Cardiac septum (tissue), 1 donor: Measurements from ENCODE around the gene C4orf51. TPM values are rescaled to one million over a fixed set of nuclear protein-coding genes. Genes with fewer than 3 reads are reported as not detected.

Experiments used
- DNase-seq: peaks from one replicate; pipeline ENCODE4 v3.0.0-alpha.2; 2020; ENCODE audit warnings: low spot score
- intact Hi-C: fragments of 100-400 bp; cut with DNase I; formaldehyde crosslinking; loops from one replicate; pipeline ENCODE4 v1.14.0; 2022
- total RNA-seq: library from RNA; stranded (reverse); fragmentation: NEBNext Ultra II Directional; extraction: Animal tissue kit (Norgen Biotek cat#: 25700); gene quantifications from one replicate; pipeline ENCODE4 v1.2.1, GENCODE V29; 2021
- donor health status: DM: no; HTN: no; CAD: no.

Gene C4orf51
- total RNA-seq, 1 donor from 2014 or later: not detected

- intact Hi-C loops: no loop called here
- no peak for DNase-seq
Measured at GRCh38 chr4:145698507-145698906, 18.6 kb downstream of the C4orf51 start.

DNA sequence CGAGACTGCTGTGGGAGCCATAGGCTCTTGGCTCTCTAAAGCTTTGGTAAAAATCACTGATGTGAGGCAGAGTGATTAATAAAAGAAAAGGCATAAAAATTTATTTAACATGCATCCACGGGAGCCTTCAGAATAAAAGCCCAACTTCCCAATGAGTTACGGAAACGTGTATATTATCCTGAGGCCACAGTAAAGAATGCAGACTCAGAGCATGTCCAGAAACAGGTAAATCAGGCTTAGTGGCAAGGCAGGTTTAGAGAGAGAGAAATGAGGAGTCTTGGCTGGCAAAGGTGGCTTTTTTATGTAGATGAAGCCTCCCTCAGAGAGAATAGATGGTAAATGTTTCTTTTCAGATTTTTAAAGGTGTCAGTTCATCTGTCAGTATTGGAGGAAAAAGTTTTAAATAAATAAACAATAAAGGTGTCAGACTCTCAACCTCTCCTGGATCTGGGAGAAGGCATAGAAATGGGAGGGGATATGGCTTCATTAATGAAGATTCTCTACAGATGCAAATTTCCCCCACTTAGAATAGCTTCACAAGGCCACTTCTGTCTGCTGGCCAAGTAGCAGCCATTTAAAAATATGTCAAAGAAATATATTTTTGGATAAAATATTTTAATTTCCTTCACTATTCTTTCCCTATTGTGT is 24.0 kb downstream of the C4orf51 start:
- DNase-seq: no peak
- intact Hi-C loops: no loop called here

- intact Hi-C loops: no loop called here
- DNase-seq: no peak
Measured at GRCh38 chr4:145709336-145709735, 29.4 kb downstream of the C4orf51 start.

GRCh38 chr4:145709843-145710242 is 29.9 kb downstream of the C4orf51 start:
- DNase-seq: no peak
- intact Hi-C loops: no loop called here

DNA sequence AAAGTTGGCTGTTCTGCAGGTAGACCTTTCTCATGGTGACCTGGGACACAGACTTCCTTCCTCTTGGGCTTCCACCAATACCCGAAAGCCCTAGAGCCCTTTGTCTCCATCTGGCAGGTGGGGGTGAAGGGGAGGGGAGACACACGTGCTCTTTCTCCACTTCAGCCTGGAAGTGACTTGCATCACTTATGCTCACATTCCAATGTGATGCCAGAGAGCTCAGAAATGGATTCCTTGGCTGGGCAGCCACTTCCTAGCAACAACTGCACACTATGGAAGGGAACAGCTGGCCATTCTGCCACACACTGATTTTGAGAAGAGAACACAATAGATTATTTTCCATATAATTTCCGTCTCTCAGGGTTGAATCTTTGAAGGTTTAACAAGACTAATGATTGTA is 36.3 kb downstream of the C4orf51 start:
- DNase-seq: no peak

DNA sequence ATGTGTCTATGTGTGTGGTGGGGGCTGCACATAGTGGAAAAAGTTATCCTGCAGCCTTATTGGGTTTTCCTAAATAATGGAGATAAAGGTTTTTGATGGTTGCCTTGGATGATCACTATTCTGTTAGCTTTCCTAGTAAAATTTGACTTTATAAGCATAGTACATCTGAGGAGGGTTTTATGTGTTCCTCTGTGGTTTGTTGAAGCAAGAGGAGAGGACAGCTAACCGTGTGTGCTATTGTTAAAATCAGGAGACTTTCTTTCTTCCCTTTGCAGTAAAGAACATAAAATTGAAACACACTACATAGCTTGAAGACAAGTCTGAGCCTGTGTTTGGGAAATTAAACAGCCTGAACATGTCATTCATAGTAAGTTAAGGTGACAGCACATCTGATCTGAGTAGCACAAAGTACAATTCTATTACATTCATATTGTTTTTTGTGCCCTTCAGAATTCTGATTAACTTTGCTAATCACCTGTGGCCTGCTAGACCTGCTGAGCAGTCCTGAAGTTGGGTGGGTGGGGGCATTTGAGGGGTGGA is 36.8 kb downstream of the C4orf51 start:
- DNase-seq: no peak
- intact Hi-C loops: no loop called here

More for the DNA sequence above, 36.3 kb downstream of the C4orf51 start:
- intact Hi-C loops: no loop called here

DNA sequence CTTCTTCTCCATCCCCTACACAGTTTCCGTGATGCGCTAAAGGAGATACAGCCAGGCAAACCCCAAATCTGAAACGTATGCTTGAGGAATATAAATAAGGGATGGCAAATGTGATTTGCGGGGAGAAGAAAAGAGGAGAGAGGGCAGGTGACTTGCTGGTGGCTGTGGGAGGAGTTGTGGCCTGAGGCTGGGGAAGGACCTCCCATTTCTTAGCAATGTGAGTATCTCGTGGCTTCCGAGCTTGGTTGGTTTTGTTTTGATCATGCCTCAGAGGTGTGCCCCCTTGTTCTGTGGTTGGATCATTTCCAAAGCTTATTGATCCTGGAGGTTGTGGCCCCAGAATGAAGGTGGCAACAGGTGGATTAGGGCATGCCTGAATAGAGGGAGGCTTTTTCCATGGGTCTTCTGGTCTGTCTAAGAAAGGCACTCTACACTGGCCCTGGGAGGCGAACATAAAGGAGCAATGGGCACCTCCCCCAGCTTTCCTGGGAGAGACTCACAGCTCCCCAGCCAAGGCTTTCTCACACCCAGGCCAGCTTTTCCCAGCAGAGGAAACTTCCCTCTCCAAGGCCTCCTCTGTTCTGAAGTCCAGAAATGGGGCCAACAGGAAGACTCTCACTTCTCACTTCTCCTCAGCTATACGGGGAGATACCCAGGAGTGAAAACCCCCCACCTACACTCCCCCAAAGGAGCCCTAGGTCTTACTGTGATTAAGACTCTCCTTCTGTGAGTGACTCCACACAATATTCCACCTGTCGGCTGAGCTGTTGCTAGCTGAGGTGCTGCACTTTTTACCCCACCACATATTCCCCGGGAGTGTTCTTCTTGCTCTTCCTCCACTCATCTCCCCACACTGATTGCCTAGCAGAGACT is 40.0 kb downstream of the C4orf51 start:
- intact Hi-C loops: loop anchor here (5.0 kb wide), 1 partner anchor 83 kb away; no protein-coding TSS in a partner anchor
- no peak for DNase-seq

- intact Hi-C loops: loop anchor here (5.0 kb wide), 1 partner anchor 83 kb away; no protein-coding TSS in a partner anchor
- no peak for DNase-seq
Measured at GRCh38 chr4:145720656-145721055, 40.7 kb downstream of the C4orf51 start.

DNA sequence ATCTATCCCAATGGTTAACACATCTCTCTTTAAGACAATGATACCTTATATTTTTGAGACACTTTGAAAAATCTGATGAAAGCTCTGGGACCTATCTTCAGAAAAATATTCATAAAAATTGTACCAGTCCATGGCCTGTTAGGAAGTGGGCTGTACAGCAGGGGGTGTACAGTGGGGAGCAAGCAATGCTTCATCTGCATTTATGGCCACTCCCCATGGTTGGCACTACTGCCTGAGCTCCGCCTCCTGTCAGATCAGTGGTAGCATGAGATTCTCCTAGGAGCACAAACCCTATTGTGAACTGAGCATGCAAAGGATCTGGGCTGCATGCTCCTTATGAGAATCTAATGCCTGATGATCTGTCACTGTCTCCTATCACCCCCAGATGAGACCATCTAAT is 42.6 kb downstream of the C4orf51 start:
- DNase-seq: no peak
- intact Hi-C loops: loop anchor here (5.0 kb wide), 1 partner anchor 85 kb away; no protein-coding TSS in a partner anchor

DNA sequence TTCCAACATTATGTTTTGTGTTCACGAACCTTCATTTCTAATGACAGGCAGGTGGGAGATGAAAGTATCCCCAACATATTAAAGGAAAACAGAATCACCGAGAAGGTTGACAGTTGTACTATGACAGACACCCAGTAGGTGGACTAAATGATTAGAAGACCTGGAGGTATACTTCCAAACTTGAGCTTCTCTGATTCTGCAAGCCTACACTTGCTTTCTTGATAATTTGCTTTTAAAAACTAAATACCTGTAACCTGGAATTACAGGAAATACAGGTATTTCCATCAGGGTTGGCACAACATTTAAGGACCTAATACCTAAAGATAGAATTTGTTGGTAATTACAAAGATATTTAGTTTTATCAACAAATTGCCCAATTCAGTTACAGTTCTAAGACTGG is 43.4 kb downstream of the C4orf51 start:
- no peak for DNase-seq
- intact Hi-C loops: loop anchor here (5.0 kb wide), 1 partner anchor 86 kb away; no protein-coding TSS in a partner anchor

DNA sequence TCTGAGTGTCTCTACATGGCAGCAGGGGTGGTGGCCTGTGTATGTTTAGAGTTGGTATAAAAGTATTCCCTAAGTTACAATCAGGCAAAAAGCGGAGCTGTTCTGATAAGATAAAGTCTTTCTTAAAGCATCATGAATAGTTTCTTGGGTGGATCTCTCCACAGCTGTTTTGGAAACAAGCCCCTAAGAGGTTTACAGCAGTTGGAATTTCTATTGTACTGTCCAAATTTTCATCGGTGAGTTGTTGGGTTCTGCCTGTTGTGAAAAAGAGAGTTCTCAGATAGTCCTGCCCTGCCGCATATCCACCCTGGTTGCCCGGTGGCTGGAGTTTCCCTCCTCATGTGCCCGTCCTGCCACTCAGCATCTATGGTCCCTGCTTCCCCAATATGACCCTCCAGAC is 50.1 kb downstream of the C4orf51 start:
- intact Hi-C loops: loop anchor here (5.0 kb wide), 1 partner anchor 157 kb away; no protein-coding TSS in a partner anchor
- DNase-seq: no peak

GRCh38 chr4:145731028-145731427 is 51.1 kb downstream of the C4orf51 start:
- DNase-seq: no peak
- intact Hi-C loops: loop anchor here (5.0 kb wide), 1 partner anchor 156 kb away; no protein-coding TSS in a partner anchor

- intact Hi-C loops: loop anchor here (5.0 kb wide), 1 partner anchor 155 kb away; no protein-coding TSS in a partner anchor
- no peak for DNase-seq
Measured at GRCh38 chr4:145732001-145732815, 52.3 kb downstream of the C4orf51 start.

DNA sequence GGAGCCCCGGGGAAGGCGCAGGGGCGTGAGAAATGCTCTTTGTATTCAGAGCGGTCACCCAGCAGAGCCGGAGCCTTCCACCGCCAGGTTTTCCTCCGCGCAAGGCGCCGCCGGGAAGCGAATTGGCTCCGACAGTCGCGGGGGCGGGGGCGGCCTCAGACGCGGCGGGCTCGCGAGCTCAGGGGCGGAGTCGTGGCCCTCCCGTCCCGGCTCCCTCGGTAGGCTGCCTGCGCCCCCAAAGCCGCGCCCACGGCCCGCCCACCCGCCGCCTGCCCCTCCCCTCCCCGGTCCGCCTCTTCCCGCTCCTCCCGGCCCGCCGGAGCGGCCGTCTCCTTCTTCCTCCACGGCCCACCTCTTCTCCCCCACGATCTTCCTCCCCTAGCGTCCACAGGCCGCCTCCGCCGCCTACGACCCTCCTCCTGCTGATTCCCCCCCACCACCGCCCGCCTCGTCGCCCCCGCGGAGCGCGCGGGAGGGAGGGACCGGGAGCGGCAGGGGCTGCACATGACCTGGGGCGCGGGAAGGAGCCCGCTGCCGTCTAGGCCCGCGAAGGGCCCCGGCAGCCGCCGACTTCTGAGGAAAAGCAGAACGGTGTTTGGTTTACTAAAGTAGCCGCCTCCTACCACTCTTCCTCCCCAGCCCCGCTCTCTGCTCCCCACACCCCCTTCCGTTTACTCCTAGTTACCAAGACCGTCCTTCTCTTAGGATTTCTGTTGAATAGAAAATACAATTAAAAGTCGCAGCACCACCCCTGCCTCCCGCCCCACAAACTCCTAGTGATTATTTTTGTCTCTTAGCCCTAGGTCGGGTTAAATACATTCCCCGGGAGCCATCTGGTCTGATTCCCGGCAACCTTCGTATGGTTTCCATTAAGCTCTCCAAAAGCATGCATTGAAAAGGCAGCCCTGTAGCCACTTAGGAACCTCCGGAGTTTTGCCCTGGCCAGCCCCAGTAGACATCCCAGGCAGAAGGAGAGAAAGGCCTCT is 53.2 kb downstream of the C4orf51 start:
- peak; percentile 96 for DNase-seq
- intact Hi-C loops: loop anchor here (1.0 to 5.0 kb wide), 2 partner anchors 114 to 154 kb away; partner anchors contain the start of gene MMAA

GRCh38 chr4:145734031-145734430 is 54.1 kb downstream of the C4orf51 start:
- DNase-seq: no peak
- intact Hi-C loops: loop anchor here (2.0 to 5.0 kb wide), 2 partner anchors 75 to 153 kb away; no protein-coding TSS in a partner anchor

DNA sequence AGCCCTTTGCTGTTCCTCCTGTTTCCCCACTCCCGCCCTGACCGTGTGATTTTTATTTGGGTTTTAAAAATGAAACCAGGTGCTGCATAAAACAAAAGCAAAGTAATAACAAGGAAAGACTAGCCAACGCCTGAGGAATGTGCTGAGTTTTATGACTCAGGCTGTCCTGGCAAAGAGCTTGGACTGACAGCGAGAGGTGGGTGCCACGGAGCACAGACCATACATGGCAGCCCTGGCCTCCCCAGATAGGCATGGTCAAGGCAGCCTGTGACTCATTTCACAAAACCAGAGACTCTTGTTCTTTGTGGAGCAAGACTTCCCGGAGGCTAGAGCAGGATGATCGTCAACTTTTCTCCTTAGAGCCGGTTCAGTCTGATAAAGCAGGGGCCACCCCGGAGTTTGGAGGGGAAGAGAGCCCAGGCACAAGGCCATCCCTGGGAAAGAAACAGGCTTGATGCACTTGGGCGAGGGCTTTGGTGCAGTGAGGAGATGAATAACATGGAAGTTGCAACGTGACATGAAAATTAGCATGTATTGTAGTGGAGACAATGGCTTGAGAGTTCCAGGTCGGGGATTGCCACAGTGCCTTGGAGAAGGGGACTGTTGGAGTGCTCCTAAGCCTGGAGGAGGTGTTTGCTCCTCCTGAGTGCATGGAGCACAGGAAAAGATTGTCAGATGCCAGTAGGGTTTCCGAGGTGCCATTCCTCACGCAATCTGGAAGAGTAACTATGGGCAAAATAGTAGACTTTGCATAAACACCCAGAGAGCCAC is 54.8 kb downstream of the C4orf51 start:
- intact Hi-C loops: loop anchor here (2.0 to 5.0 kb wide), 3 partner anchors 52 to 153 kb away; partner anchors contain the start of gene C4orf51
- DNase-seq: no peak

GRCh38 chr4:145735347-145735675 is 55.4 kb downstream of the C4orf51 start:
- no peak for DNase-seq
- intact Hi-C loops: loop anchor here (2.0 to 5.0 kb wide), 2 partner anchors 53 to 73 kb away; partner anchors contain the start of gene C4orf51
